HFF-Myc (cell line): ENCODE results near the gene NAPSA.

Experiments used
- DNase-seq: peaks from one replicate; pipeline ENCODE4 v3.0.0-alpha.2; 2011; ENCODE audit warnings: low read depth; ENCODE audit errors: extremely low read depth
- H3K4me3 ChIP-seq: replicated peaks from 2 replicates; pipeline ENCODE4 v1.5.1; 2011; ENCODE audit warnings: low read depth, mild to moderate bottlenecking, control low read depth, low read length
- CTCF ChIP-seq: IDR thresholded peaks from 2 replicates; pipeline ENCODE4 v1.5.1; 2012; ENCODE audit warnings: mild to moderate bottlenecking, low read depth, low read length, control low read depth; ENCODE audit errors: missing control alignments

The NAPSA gene

GRCh38 chr19:50406829-50407228 is 41.4 kb upstream of the NAPSA start:
- no peak overlapping the region for H3K4me3 ChIP-seq
- TF ChIP-seq CTCF = no peak
- DNase-seq = no peak

- no peak for TF ChIP-seq CTCF
- DNase-seq = no peak
- no peak overlapping the region for H3K4me3 ChIP-seq
Measured at GRCh38 chr19:50406156-50406820, 40.8 kb upstream of the NAPSA start.

- DNase-seq = no peak
- no peak overlapping the region for H3K4me3 ChIP-seq
- no peak for TF ChIP-seq CTCF
Measured at GRCh38 chr19:50402544-50403301, 37.3 kb upstream of the NAPSA start.

- no peak overlapping the region for H3K4me3 ChIP-seq
- TF ChIP-seq CTCF = no peak
- DNase-seq = no peak
Measured at GRCh38 chr19:50401605-50402450, 36.4 kb upstream of the NAPSA start.

GRCh38 chr19:50399368-50399745 is 33.9 kb upstream of the NAPSA start:
- DNase-seq = no peak
- no peak overlapping the region for H3K4me3 ChIP-seq
- no peak for TF ChIP-seq CTCF

- DNase-seq = no peak
- no peak for TF ChIP-seq CTCF
- H3K4me3 ChIP-seq = no peak overlapping the region
Measured at GRCh38 chr19:50398675-50399367, 33.4 kb upstream of the NAPSA start.
